Choroid plexus epithelial cell (primary cell): ENCODE measurements around the gene PSMB1.

Experiments used
- DNase-seq: peaks from one replicate; pipeline ENCODE4 v3.0.0-alpha.2; 2010; ENCODE audit warnings: low read depth
- H3K4me3 ChIP-seq: 2 replicates; pipeline ENCODE4 v1.5.1; 2011; ENCODE audit warnings: low read depth, mild to moderate bottlenecking, control low read depth, low read length, moderate library complexity
- CTCF ChIP-seq: conservative IDR thresholded peaks from 2 replicates; pipeline ENCODE4 v1.5.1; 2011; ENCODE audit warnings: low read depth, mild to moderate bottlenecking, control low read depth, inconsistent platforms, low read length, moderate library complexity

Gene PSMB1

DNA sequence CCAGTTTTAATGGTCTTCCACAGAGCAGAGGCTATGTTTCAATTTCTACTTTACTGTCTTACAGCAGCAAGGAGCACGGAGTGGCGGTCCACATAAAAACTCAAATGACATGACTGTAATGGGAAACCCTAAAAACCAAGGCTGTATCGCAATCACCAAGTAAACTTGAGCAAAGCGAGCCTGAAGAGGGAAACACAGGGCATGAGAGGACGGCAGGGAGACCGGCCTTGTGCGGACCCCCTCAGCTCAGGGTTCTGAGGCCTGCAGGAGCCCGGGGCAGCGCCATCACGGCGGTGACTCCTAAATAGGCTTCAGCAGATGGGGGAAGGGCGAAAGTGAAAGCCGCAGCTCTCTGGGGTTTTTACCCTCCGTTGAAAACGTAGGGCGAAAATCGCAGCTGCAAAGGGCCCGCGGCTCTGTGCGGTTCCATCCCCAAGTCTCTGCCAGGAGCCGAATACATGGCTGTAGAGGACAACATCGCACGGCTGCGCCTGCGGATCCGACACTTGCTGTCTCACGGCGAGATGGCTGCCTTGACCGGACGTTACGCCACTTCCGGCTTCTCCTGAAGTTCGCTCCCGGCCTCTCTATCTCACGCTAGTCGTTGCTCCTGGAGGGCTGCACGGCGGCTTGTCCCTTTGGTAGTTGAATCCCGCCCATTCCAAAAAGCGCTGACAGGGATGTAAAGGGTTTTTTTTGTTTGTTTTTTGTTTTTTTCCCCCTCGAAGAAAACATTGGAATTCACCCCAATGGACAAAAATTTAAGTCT lies at the start of gene PSMB1:
PSMB1 (minus strand) TSS at position 543 of the 769 bp plus-strand sequence; CDS start at position 478, 65 bp downstream.
- peak; percentile 3 for TF ChIP-seq CTCF
- H3K4me3 ChIP-seq: peak within 1 kb of the TSS; percentile 93
- DNase-seq: peak; percentile 96

DNA sequence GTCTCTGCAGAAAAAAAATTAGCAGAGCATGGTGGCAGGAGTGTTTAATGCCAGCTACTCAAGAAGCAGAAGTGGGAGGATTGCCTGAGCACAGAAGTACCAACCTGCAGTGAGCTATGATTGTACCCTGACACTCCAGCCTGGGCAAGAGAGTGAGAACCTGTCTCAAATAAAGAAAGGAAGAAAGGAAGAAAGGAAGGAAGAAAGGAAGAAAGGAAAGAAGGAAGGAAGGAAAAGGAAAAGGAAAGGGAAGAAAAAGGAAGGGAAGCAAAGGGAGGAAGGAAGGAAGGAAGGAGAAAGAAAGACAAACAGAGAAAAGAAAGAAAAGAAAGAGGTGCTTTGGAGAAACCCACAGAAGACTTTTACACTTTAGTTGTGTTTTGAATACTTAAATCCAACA lies 44.2 kb upstream of the PSMB1 start:
- no peak for TF ChIP-seq CTCF
- no peak overlapping the region for H3K4me3 ChIP-seq
- no peak for DNase-seq

DNA sequence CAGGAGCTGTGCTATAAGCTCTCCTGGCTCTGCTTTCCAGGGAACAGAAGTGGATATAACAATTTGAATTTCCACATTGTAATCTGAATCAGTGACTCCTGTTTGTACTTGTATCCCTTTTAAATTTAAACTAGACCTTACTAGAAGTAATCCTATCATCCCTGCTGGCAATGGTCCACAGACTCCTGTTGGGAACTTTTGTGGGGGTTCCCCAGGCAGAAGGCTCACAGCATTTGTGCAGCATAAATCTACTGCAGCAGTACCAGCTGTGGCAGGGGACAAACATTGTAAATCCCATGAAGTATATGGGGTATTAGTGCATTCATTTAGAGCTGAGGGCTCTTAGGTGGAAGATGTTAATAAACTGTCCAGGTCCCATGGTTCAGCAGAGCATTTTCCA lies 43.3 kb upstream of the PSMB1 start:
- DNase-seq: no peak
- no peak overlapping the region for H3K4me3 ChIP-seq
- TF ChIP-seq CTCF: no peak

DNA sequence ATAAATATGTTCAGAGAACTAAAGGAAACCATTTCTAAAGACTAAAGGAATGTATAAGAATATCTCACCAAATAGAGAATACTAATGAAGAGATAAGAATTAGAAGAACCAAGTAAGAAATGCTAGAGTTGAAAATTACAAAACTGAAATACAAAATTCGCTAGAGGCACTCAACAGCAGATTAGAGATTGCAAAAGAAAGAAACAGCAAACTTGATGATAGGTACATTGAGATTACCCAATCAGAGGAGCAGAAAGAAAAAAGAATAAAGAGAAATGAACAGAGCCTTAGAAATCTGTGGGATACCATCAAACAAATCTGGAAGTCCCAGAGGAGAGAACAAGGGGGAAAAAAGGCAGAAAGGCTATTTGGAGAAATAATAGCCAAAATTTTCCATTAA lies 37.6 kb upstream of the PSMB1 start:
- H3K4me3 ChIP-seq: no peak overlapping the region
- no peak for DNase-seq
- TF ChIP-seq CTCF: no peak

GRCh38 chr6:170584954-170585498 lies 31.9 kb upstream of the PSMB1 start:
- TF ChIP-seq CTCF: no peak
- H3K4me3 ChIP-seq: peak overlapping the region; percentile 96
- DNase-seq: no peak

DNA sequence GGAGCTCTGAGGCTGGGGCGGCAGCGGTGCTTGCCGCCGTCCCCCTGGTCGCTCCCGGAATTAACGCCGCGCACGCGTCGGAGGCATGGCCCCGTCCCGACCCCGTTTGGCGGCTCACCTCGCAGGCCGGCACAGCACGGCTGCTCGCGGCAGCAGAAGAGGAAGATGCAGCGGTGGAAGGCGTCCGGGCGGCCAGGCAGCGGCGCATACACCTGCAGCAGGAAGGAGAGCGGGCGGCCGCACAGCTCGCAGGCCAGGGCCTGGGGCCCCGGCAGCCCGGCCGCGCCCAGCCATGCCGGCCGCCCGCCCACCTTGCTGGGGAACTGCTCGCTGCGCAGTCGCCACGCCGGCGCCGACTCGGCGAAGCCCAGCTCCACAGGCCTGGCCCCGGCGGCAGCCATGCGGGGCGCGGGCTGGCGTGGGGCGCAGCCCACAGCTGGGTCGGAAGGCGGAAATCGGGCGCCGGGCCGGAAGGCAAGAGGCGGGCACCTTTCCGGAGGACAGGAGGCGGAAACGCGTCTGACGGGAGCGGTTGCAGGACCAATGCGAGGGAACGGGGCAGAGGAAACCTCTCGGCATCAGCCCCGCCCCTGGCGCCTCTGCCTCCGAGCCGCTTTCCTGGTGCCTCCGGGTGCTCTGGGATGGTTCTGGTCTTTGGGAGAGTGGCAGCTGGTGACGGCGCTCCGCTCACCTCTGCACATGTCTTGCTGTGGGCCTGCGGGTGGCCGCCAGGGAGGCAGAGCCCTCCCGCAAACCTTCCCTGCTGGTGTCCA lies 31.3 kb upstream of the PSMB1 start, which contains the start of gene PDCD2:
PDCD2 (minus strand) TSS at position 457 of the 773 bp plus-strand sequence; CDS start at position 401, 56 bp downstream.
- peak; percentile 91 for DNase-seq
- H3K4me3 ChIP-seq: peak within 1 kb of the TSS; percentile 96
- TF ChIP-seq CTCF: no peak
